Endothelial cell of umbilical vein (primary cell): ENCODE measurements around the gene MEIOB.

Source experiments
- EZH2 ChIP-seq: IDR thresholded peaks from 2 replicates; pipeline ENCODE4 v1.6.1; 2012; ENCODE audit warnings: borderline replicate concordance, low read depth, mild to moderate bottlenecking, moderate library complexity, low read length, inconsistent platforms; ENCODE audit not compliant: severe bottlenecking
- POLR2A ChIP-seq: IDR thresholded peaks from 2 replicates; pipeline ENCODE4 v1.6.1; 2012; ENCODE audit warnings: low read depth, mild to moderate bottlenecking, control low read depth, low read length
- POLR2AphosphoS5 ChIP-seq: IDR thresholded peaks from 2 replicates; pipeline ENCODE4 v1.6.1; 2012; ENCODE audit warnings: low read depth, mild to moderate bottlenecking, control low read depth, low read length, moderate library complexity; ENCODE audit not compliant: insufficient read depth
- TF ChIP-seq, protein P1 (sequence below), 2 donors: IDR thresholded peaks; 1 replicate in 1 of 2; 2 replicates in 1 of 2; pipeline ENCODE4 v1.5.1; 2011; ENCODE audit warnings: low read length in 2 of 2, mild to moderate bottlenecking in 2 of 2, moderate library complexity in 2 of 2, control low read depth in 1 of 2, inconsistent platforms in 1 of 2, low read depth in 1 of 2; ENCODE audit not compliant: insufficient read depth in 1 of 2; ENCODE audit errors: extremely low read depth in 1 of 2
- TF ChIP-seq, protein P2 (sequence below): IDR thresholded peaks from 2 replicates; pipeline ENCODE4 v1.6.1; 2011; ENCODE audit not compliant: insufficient read depth, insufficient read length

DNA sequence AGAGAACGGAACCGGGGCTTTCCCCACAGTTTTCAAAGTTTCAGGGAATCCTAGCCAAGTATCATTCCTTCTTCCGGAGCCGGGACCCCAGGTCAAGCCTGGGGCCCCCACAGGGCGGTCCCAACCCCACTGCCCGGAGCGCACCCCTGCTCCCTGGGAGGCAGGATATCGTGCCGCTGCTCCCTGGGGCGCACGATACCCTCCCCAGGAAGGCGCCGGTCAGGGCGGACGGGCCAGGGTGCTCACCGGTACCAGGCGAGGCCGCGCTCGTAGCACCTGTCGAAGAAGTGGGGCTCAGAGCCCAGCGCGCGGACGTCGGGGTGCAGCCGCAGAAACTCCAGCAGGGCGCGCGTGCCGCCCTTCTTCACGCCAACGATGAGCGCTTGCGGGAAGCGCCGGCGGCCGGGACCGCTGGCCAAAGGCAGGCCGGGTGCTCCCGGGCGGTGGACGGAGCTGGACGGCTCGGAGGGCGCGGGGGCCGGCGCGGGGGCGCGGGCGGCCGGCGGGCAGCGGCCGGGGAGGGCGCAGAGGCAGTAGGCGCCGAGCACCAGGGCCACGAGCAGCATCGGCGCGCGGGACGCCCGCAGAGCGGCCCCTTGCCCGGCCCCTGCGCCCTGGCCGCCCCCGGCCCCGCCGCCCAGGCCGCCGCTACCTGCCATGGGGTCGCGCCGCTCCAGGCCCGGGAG is 45.8 kb upstream of the MEIOB start:
- TF ChIP-seq, protein P1, sequence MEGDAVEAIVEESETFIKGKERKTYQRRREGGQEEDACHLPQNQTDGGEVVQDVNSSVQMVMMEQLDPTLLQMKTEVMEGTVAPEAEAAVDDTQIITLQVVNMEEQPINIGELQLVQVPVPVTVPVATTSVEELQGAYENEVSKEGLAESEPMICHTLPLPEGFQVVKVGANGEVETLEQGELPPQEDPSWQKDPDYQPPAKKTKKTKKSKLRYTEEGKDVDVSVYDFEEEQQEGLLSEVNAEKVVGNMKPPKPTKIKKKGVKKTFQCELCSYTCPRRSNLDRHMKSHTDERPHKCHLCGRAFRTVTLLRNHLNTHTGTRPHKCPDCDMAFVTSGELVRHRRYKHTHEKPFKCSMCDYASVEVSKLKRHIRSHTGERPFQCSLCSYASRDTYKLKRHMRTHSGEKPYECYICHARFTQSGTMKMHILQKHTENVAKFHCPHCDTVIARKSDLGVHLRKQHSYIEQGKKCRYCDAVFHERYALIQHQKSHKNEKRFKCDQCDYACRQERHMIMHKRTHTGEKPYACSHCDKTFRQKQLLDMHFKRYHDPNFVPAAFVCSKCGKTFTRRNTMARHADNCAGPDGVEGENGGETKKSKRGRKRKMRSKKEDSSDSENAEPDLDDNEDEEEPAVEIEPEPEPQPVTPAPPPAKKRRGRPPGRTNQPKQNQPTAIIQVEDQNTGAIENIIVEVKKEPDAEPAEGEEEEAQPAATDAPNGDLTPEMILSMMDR (IDR thresholded peaks at IDR 0.05; ENCODE audit: extremely low read depth in 1 of 2, insufficient read depth in 1 of 2, low read depth in 1 of 2, low read length in 2 of 2): no peak
- peak; percentile 69 for TF ChIP-seq EZH2
- TF ChIP-seq POLR2A: no peak
- no peak for TF ChIP-seq POLR2AphosphoS5
- TF ChIP-seq, protein P2, sequence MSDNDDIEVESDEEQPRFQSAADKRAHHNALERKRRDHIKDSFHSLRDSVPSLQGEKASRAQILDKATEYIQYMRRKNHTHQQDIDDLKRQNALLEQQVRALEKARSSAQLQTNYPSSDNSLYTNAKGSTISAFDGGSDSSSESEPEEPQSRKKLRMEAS: no peak
